Measurements from ENCODE around the gene DLK1.

Gene DLK1

GRCh38 chr14:100692859-100693558 is 33.7 kb upstream of the DLK1 start:
- in situ Hi-C loops (cut with MboI; ENCODE audit: low sequenced_read_pairs): no loop called here

DNA sequence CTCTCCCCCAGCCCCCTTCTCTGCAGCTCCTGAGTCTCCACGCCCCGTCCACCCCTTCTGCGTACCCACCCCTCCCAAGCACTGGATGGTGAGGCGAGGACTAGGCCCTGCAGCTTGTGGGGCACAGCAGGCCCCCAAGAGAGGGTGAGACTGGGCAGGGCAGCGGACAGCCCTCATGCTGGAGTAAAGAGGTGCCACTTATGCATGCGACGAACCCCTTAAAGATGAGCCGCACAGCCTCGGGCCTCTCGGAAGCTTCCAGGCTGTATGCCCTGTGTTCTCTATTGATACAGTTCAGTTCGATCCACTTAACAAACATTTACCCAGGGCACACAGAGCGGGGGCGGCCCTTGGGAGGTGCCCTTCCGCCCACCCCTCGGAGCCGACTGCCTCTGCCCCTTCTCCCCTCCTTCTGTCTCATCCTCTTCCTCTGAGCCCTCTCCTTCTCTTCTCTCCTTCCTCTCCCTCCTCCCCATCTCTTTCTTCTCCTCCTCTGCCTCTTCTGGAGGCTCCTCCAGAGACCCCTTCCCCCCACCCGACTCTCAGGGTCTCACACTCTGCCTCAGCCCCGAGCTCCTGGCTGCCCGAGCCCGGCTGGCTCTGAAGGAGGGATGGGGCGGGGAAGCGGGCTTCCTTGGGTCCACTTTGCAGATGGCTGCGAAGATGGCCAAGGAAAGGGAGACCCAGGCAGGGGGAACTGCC is 32.7 kb upstream of the DLK1 start:
- in situ Hi-C loops (cut with MboI; ENCODE audit: low sequenced_read_pairs): no loop called here

DNA sequence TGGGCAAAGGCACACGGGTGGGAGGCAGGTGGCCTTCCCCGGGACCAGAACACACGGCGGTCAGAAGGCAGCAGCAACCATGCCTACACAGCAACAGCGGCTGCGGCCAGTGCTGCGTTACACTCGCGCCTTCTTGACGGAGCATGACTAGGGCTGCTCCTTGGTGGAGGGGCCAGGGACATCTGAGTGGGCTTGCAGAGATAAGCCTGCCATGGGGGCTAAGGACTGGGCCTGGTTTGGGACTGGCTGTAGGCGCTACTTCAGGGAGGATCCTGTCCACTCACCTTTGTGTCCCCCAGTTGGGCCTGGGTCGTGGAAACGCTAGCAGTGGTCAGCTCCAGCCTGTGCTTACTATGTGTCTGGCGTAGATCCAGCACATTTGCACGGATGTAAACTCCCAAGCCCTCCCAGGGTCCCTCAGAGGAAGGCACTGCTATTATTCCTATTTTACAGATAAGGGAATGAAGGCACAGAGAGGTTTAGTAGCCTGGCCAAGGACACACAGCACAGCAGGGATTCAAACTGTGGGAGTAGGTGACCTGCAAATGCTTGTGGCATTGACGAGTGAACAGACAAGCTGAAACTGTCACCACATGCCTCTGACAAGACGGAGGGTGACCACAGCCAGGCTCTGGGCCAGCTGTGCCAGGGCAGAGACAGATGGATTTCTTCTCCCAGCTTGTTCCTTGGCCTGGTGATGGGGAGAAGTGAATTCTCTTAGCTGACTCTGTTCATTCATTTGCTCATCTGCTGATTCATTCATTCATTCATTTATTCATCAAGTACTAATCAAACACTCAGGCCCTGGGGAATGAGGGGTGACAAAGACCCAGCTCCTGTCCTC is 31.9 kb upstream of the DLK1 start:
- in situ Hi-C loops (cut with MboI; ENCODE audit: low sequenced_read_pairs): no loop called here

- in situ Hi-C loops (cut with MboI; ENCODE audit: low sequenced_read_pairs): no loop called here
Measured at GRCh38 chr14:100695423-100695738, 31.3 kb upstream of the DLK1 start.

DNA sequence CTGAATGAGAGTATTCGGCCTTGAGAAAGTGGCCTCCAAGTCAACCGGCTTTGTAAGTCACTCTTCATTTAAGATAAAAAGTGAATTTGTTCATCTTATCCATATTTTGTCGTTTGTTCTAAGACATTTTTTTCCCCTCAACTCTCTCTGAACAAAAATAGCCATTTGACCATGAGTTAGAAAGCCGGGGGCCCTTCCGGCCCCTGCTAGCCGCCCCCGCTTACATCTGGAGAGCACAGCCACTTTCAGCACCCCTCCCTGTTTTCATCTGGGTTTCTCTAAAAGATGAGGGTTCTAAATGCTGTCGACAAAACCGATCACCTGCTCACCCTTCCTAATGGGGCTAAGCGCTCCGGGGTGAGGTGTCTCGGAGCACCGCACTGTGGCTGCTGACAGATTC is 30.7 kb upstream of the DLK1 start:
- in situ Hi-C loops (cut with MboI; ENCODE audit: low sequenced_read_pairs): no loop called here

- in situ Hi-C loops (cut with MboI; ENCODE audit: low sequenced_read_pairs): no loop called here
Measured at GRCh38 chr14:100696590-100696989, 30.1 kb upstream of the DLK1 start.

- in situ Hi-C loops (cut with MboI; ENCODE audit: low sequenced_read_pairs): no loop called here
Measured at GRCh38 chr14:100698066-100698465, 28.6 kb upstream of the DLK1 start.

DNA sequence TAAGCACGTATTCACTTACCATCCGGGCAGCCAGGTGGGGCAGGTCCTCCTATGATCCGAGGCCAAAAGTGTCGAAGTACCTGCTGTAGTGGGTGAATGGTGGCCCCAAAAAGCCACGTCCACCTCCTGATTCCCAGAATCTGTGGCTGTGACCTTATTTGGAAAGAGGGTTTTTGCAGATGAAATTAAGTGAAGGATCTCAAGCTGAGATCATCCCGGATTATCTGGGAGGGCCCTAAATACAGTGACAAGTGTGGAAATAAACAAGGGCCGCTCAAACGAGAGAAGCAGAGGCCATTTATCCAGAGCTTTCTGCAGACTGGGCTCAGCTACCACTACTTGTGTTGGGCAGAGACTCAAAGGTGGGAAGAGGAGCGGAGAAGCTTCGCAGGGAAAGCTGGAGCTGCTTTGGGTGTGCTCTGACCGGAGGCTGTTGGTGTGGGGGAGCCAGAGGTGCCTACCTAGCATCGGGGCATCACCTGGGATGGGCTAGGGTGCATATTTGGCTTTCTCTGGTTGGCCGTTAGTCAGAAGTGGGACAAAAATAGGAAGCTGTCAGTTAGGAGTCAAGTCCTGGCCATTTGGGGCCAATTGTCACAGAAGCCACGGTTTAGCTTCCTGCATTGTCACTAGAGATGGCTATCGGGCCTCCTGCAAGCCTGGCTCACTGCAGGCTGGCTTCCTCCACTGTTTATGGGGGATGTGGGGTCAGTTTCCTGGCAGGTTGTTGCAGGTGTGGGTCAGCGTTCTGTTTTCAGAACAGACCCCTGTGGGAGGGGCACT is 27.8 kb upstream of the DLK1 start:
- in situ Hi-C loops (cut with MboI; ENCODE audit: low sequenced_read_pairs): no loop called here

- in situ Hi-C loops (cut with MboI; ENCODE audit: low sequenced_read_pairs): no loop called here
Measured at GRCh38 chr14:100701314-100701713, 25.4 kb upstream of the DLK1 start.

DNA sequence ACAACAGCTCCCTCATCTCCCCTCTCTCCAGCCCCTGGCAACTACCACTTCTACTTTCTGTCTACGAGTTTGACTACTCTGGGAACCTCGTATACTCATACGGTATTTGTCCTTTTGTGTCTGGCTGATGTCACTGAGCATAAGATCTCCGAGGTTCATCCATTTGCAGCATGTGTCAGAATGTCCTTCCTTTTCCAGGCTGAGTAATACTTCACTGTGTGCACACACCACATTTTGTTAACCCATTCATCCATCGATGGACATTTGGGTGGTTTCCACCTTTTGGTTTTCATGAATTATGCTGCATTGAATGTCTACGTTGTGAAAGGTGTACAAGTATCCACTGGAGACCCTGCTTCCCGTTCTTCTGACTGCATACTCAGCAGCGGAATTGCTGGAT is 24.1 kb upstream of the DLK1 start:
- in situ Hi-C loops (cut with MboI; ENCODE audit: low sequenced_read_pairs): no loop called here

- in situ Hi-C loops (cut with MboI; ENCODE audit: low sequenced_read_pairs): no loop called here
Measured at GRCh38 chr14:100703386-100704220, 23.1 kb upstream of the DLK1 start.

- in situ Hi-C loops (cut with MboI; ENCODE audit: low sequenced_read_pairs): no loop called here
Measured at GRCh38 chr14:100706200-100706599, 20.5 kb upstream of the DLK1 start.

DNA sequence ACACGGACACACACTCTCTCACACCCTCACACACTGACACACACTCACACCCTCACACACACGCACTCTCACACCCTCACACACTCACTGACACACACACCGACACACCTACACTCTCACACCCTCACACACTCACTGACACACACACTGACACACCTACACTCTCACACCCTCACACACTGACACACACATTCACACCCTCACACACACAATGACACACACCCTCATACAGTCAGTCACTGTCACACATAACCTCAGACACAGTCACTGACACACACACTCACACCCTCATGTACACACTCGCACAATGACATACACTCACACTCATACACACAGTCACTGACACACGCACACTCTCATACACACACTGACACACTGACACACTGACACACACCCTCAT is 19.8 kb upstream of the DLK1 start:
- in situ Hi-C loops (cut with MboI; ENCODE audit: low sequenced_read_pairs): no loop called here

GRCh38 chr14:100708425-100709288 is 18.0 kb upstream of the DLK1 start:
- in situ Hi-C loops (cut with MboI; ENCODE audit: low sequenced_read_pairs): no loop called here

- in situ Hi-C loops (cut with MboI; ENCODE audit: low sequenced_read_pairs): no loop called here
Measured at GRCh38 chr14:100709289-100710284, 17.1 kb upstream of the DLK1 start.

DNA sequence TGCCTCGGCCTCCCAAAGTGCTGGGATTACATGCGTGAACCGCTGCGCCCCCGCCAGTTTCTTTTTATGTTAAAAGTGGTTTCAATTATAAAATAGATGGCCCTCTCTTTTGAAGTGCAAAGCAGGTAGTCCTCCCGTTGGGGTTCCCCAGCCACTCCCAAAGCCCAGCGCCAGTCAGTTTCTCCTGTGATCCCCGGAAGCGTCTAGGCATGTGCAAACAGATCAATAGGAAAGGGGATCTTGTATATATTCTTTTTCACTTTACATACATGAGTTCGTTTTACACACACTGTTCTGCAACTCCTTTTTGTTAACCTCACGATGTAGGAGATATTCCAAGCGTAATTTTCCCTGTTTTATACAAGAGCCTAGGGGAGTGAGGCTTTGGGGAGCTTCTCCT is 16.3 kb upstream of the DLK1 start:
- in situ Hi-C loops (cut with MboI; ENCODE audit: low sequenced_read_pairs): no loop called here

- in situ Hi-C loops (cut with MboI; ENCODE audit: low sequenced_read_pairs): no loop called here
Measured at GRCh38 chr14:100710826-100711462, 15.7 kb upstream of the DLK1 start.

GRCh38 chr14:100711493-100711892 is 15.2 kb upstream of the DLK1 start:
- in situ Hi-C loops (cut with MboI; ENCODE audit: low sequenced_read_pairs): no loop called here
